Ascending aorta (tissue), 2 donors: Measurements from ENCODE around the gene MIEF2. TPM values are rescaled to one million over a fixed set of nuclear protein-coding genes. Genes with fewer than 3 reads are reported as not detected.
"Not testable (repeated sequence)": the region's sequence is repeated elsewhere in the genome, so short reads cannot be mapped to it uniquely, and the experiment has no call there.

Source experiments
- DNase-seq, 2 donors: peaks; one replicate each; pipeline ENCODE4 v3.0.0-alpha.2; 2019; ENCODE audit warnings: low spot score in 2 of 2
- H3K27ac ChIP-seq, 2 donors: fragments of 200-600 bp; sonication (generic); one replicate each; pipeline ENCODE4 v1.5.1; 2016 to 2017; ENCODE audit warnings: mild to moderate bottlenecking in 1 of 2
- H3K27me3 ChIP-seq: fragments of 200-600 bp; sonication (generic); one replicate; pipeline ENCODE4 v1.5.1; 2017
- H3K36me3 ChIP-seq, 2 donors: fragments of 200-600 bp; sonication (generic); one replicate each; pipeline ENCODE4 v1.5.1; 2016
- H3K4me1 ChIP-seq, 2 donors: fragments of 200-600 bp; sonication (generic); one replicate each; pipeline ENCODE4 v1.5.1; 2016 to 2017; ENCODE audit warnings: mild to moderate bottlenecking in 1 of 2
- H3K4me3 ChIP-seq, 2 donors: fragments of 200-600 bp; sonication (generic); one replicate each; pipeline ENCODE4 v1.5.1; 2016 to 2017; ENCODE audit warnings: mild to moderate bottlenecking in 1 of 2
- H3K9me3 ChIP-seq, 2 donors: fragments of 200-600 bp; sonication (generic); one replicate each; pipeline ENCODE4 v1.5.1; 2016
- intact Hi-C: fragments of 100-400 bp; cut with DNase I; formaldehyde crosslinking; loops from one replicate; pipeline ENCODE4 v1.15.1; 2023
- total RNA-seq: library from RNA; depleted of rRNA; stranded (reverse); fragments of >200 nt; gene quantifications from one replicate; pipeline ENCODE4 v1.1.0, GENCODE V29; 2016
- TF ChIP-seq, protein P1 (sequence below), 3 experiments: fragments of 200-600 bp in 2 of 3; fragments of 450-650 bp in 1 of 3; sonication (generic) in 2 of 3; IDR thresholded peaks; one replicate each; pipeline ENCODE4 v1.5.1; 2016 to 2019; ENCODE audit warnings: antibody characterized with exemption in 3 of 3, mild to moderate bottlenecking in 1 of 3, moderate library complexity in 1 of 3

Gene MIEF2, protein sequence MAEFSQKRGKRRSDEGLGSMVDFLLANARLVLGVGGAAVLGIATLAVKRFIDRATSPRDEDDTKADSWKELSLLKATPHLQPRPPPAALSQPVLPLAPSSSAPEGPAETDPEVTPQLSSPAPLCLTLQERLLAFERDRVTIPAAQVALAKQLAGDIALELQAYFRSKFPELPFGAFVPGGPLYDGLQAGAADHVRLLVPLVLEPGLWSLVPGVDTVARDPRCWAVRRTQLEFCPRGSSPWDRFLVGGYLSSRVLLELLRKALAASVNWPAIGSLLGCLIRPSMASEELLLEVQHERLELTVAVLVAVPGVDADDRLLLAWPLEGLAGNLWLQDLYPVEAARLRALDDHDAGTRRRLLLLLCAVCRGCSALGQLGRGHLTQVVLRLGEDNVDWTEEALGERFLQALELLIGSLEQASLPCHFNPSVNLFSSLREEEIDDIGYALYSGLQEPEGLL
- total RNA-seq = 18.5 TPM

DNA sequence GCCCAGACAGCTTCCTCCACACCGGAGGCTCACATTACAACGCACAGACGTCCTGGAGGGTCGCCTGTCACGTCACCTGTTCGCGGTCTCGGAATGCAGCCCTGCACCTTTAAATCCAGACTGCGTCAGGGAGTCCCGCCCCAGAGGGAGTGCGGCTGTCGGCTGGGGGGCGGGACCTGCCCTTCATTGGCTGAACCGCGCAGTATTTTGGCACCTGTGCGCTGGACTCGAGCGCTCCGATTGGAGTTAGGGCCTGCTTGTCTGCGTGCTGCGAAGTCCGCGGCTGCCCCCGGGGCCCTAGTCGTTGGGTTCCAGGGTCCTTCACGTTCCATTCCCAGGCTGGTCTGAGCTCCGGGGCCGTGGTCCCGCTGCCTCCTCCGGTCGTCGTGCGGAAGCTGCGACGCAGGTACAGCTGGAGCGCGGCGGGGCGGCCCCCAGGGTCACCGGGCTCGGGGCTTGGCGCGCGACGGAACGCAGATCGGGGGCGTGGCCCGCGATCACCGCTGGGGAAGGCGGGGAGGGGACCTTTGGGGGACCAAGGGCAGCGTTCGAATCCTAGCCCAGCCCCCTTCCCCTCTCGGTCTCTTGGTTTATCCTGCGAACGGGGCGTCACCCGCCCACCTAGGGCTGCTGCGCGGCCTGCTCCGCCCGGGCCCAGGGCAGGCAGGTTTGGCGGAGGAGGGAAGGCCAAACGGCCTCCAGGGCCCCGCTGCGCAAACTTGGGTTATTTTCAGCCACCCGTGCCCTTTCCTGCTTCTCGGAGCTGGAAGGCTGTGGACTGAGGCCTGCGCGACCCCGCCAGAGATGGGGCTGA is at the start of gene MIEF2:
MIEF2 (plus strand) TSS at position 331 of the 814 bp plus-strand sequence. CDS start 2,059 bp downstream, outside the sequence.
- peak within 1 kb of the TSS; percentile 93 to 96 for H3K27ac ChIP-seq
- H3K9me3 ChIP-seq = no peaks in the 10 kb centered on the region
- TF ChIP-seq, protein P1, sequence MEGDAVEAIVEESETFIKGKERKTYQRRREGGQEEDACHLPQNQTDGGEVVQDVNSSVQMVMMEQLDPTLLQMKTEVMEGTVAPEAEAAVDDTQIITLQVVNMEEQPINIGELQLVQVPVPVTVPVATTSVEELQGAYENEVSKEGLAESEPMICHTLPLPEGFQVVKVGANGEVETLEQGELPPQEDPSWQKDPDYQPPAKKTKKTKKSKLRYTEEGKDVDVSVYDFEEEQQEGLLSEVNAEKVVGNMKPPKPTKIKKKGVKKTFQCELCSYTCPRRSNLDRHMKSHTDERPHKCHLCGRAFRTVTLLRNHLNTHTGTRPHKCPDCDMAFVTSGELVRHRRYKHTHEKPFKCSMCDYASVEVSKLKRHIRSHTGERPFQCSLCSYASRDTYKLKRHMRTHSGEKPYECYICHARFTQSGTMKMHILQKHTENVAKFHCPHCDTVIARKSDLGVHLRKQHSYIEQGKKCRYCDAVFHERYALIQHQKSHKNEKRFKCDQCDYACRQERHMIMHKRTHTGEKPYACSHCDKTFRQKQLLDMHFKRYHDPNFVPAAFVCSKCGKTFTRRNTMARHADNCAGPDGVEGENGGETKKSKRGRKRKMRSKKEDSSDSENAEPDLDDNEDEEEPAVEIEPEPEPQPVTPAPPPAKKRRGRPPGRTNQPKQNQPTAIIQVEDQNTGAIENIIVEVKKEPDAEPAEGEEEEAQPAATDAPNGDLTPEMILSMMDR (IDR thresholded peaks at IDR 0.05) = no peak
- peaks cover 38 to 40% of the 10 kb centered on the region in 2 donors for H3K36me3 ChIP-seq
- H3K4me3 ChIP-seq = peak within 1 kb of the TSS; percentile 69 to 76
- DNase-seq = peak; percentile 84 to 97
- no peaks in the 10 kb centered on the region for H3K27me3 ChIP-seq
- intact Hi-C loops = loop anchor here (1.0 to 2.0 kb wide), 2 partner anchors 35 to 102 kb away; partner anchors contain the start of genes LLGL1 and SHMT1
- H3K4me1 ChIP-seq = peaks cover 22 to 44% of the 10 kb centered on the region in 2 donors

DNA sequence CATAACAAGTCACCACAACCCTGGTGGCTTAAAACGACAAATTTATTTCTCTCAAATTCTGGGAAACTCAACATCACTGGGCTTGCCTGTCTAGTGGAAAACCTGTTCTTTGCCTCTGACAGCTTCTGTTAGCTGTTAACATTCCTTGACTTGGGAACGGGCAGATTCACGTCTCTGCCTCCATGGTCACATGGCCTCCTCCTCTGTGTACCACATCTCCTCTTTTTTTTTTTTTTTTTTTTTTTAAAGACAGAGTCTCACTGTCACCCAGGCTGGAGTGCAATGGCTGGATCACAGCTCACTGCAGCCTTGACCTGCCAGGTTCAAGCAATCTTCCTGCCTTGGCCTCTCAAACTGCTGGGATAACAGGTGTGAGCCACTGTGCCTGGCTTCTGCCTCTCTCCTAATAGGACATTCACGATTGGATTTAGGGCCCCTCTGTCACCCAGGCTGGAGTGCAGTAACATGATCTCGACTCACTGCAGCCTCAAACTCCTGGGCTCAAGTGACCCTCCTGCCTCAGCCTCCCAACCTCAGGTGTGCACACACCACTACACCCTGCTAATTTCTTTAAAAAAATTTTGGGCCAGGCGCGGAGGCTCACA is 46.7 kb upstream of the MIEF2 start:
- Histone ChIP-seq H3K4me3 (no peak overlapping the region), H3K9me3 (no peaks in the 10 kb centered on the region), H3K36me3 (peaks cover 23 to 26% of the 10 kb centered on the region in 2 donors), H3K27ac (no peak overlapping the region), H3K4me1 (peaks cover under 1 to 5% of the 10 kb centered on the region in 2 donors), H3K27me3 (no peaks in the 10 kb centered on the region)
- DNase-seq = no peak
- TF ChIP-seq, protein P1 (IDR thresholded peaks at IDR 0.05) = no peak
- intact Hi-C loops = no loop called here

DNA sequence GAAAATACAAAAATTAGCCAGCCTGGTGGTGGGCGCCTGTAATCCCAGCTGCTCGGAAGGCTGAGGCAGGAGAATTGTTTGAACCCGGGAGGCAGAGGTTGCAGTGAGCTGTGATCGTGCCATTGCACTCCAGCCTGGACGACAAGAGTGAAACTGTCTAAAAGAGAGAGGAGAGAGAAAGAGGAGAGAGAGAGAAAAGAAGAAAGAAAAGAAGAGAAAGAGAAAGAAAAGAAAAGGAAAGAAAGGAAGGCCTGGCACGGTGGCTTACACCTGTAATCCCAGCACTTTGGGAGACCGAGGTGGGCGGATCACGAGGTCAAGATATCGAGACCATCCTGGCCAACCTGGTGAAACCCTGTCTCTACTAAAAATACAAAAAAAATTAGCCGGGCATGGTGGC is 43.6 kb upstream of the MIEF2 start:
- H3K27me3 ChIP-seq, H3K9me3 ChIP-seq, DNase-seq, H3K4me3 ChIP-seq, H3K4me1 ChIP-seq, H3K36me3 ChIP-seq, H3K27ac ChIP-seq: not testable (repeated sequence)
- intact Hi-C loops = loop anchor here (5.0 kb wide), 1 partner anchor 40 kb away; the partner anchor contains the start of gene FLII

DNA sequence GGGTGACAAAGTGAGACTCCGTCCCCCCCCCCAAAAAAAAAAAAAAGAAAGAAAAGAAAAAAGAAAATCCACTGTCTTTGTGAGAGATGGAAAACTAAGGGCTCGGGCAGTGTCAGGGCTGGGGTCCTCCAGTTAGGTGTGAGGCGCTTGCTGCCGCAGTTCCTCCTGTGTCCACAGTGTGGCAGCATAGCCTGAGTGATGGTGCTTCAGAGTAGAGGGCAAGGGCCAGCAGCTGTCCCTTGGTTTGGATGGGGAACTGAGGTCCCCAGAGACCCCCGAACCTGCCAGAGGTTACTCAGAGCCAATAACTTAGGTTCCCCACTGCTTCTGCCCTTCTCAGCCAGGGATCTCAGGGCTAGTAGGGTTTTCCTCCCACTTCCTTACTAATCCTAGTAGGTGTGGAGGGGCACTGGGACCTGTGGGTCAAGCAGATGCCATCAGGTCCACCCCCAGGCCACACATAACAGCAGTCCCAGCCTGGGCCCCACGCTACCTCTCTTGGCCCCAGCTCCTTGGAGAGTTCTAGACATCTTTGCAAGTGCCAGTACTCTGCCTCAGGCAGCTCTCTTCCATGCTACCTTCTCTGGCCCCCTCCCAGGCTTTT is 42.9 kb upstream of the MIEF2 start:
- Histone ChIP-seq H3K9me3 (no peaks in the 10 kb centered on the region), H3K4me1 (peaks cover 3 to 5% of the 10 kb centered on the region in 2 donors), H3K4me3 (no peak overlapping the region), H3K36me3 (no peaks in the 10 kb centered on the region), H3K27ac (no peak overlapping the region), H3K27me3 (no peaks in the 10 kb centered on the region)
- intact Hi-C loops = loop anchor here (5.0 kb wide), 1 partner anchor 40 kb away; the partner anchor contains the start of gene FLII
- TF ChIP-seq, protein P1 (IDR thresholded peaks at IDR 0.05) = peak; percentile 87 to 98 (median 95)
- peak; percentile 29 to 84 for DNase-seq

DNA sequence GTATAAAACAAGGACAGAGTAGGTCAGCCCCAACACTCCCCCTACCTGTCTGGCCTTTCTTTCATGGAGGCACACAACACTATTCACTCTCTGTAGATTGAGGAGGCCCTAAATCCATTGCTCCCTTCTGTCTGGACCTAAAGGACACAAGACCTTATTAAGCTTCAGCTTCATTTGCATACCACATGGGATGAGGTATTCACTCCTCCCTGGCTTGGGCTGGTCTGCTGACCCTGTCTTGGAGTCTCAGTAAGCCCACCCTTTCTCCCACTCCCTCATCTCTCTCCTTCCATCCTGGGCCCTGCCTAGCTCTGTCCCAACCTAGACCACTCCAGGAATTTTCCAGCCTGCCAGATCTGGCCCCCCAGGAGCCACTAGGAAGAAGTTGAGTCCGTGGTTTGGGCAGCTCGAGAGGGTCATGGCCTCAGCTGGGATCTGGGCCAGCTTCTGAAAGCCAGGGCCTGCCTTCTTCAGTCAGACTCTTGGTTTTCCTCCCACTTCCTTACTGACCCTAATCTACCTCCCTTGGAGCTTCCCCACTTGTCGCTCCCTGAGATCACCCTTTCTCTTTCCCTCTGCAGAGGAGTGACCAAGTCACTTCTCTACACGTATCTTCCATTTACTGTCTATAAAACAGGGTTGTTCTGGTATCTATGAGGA is 41.6 kb upstream of the MIEF2 start:
- Histone ChIP-seq H3K27me3 (no peaks in the 10 kb centered on the region), H3K27ac (no peak overlapping the region), H3K4me3 (no peak overlapping the region), H3K9me3 (no peaks in the 10 kb centered on the region), H3K4me1 (peaks cover 3 to 5% of the 10 kb centered on the region in 2 donors), H3K36me3 (no peaks in the 10 kb centered on the region)
- TF ChIP-seq, protein P1 (IDR thresholded peaks at IDR 0.05) = no peak
- no peak for DNase-seq
- intact Hi-C loops = loop anchor here (5.0 kb wide), 1 partner anchor 38 kb away; the partner anchor contains the start of gene FLII
